Ovary (tissue), 9 donors: Measurements from ENCODE around the gene TBC1D5. TPM values are rescaled to one million over a fixed set of nuclear protein-coding genes. Genes with fewer than 3 reads are reported as not detected.
"Not testable (repeated sequence)": the region's sequence is repeated elsewhere in the genome, so short reads cannot be mapped to it uniquely, and the experiment has no call there.

Source experiments
- DNase-seq, 5 donors: peaks; one replicate each; pipeline ENCODE4 v3.0.0-alpha.2; 2019 to 2020
- H3K27ac ChIP-seq, 2 donors: fragments of 200-600 bp; one replicate each; pipeline versions ENCODE4 v1.5.1 to v1.8.0; 2019 to 2022
- H3K27me3 ChIP-seq: fragments of 200-600 bp; one replicate; pipeline ENCODE4 v1.8.0; 2022
- H3K36me3 ChIP-seq: fragments of 200-600 bp; sonication (generic); one replicate; pipeline ENCODE4 v1.5.1; 2019
- H3K4me1 ChIP-seq: one replicate; pipeline ENCODE4 v1.8.1; 2013; ENCODE audit warnings: mild to moderate bottlenecking, moderate library complexity; ENCODE audit not compliant: insufficient read depth
- H3K4me3 ChIP-seq: fragments of 200-600 bp; sonication (generic); one replicate; pipeline ENCODE4 v1.5.1; 2017
- H3K9me3 ChIP-seq, 2 donors: fragments of 200-600 bp in 1 of 2; sonication (generic) in 1 of 2; one replicate each; pipeline versions ENCODE4 v1.5.1 to v1.8.1; 2013 to 2019; ENCODE audit warnings: mild to moderate bottlenecking in 1 of 2, moderate library complexity in 1 of 2
- CTCF ChIP-seq, 3 donors: fragments of 450-650 bp in 2 of 3; fragments of 200-600 bp in 1 of 3; IDR thresholded peaks; one replicate each; pipeline versions ENCODE4 v1.5.1 to v1.8.0; 2016 to 2022; ENCODE audit warnings: antibody characterized with exemption in 3 of 3, mild to moderate bottlenecking in 1 of 3
- EP300 ChIP-seq: sonication (generic); formaldehyde crosslinking; IDR thresholded peaks from one replicate; pipeline ENCODE4 v1.6.1; 2017; ENCODE audit warnings: antibody characterized with exemption
- POLR2A ChIP-seq: fragments of 450-650 bp; IDR thresholded peaks from one replicate; pipeline ENCODE4 v1.6.1; 2017; ENCODE audit warnings: antibody characterized with exemption, mild to moderate bottlenecking, moderate library complexity
- WGBS, 3 donors: extraction: QIAGEN DNeasy Blood & Tissue Kit in 1 of 3; methylation state at CpG; one replicate each; pipeline versions ENCODE4 v1.1.5 to v1.1.7; 2013 to 2017; 5-methylcytosine and 5-hydroxymethylcytosine counted together
- intact Hi-C, 4 donors: fragments of 100-400 bp; cut with DNase I; formaldehyde crosslinking; loops; one replicate each; pipeline versions ENCODE4 v1.11.0 to v1.15.1; 2022 to 2023
- polyA plus RNA-seq, 2 donors: library from polyadenylated mRNA; stranded (reverse); fragments of 200-250 nt in 1 of 2; fragments of 350-450 nt in 1 of 2; fragmentation: Illumina TruSeq in 1 of 2; extraction: RNeasy Lipid Tissue Mini Kit (QIAGEN cat#74804) in 1 of 2; gene quantifications; one replicate each; pipeline ENCODE4 v1.2.3, GENCODE V29; 2013 to 2014
- total RNA-seq, 7 donors: library from RNA; depleted of rRNA in 2 of 7; stranded (reverse); fragments of >200 nt in 2 of 7; fragmentation: NEBNext Ultra II Directional in 3 of 7; extraction: Animal tissue kit (Norgen Biotek cat#: 25700) in 3 of 7; gene quantifications; one replicate each; pipeline versions ENCODE4 v1.1.0 to v1.2.4, GENCODE V29; 2016 to 2023
- donor health status: DM: no; HTN: no; CAD: no; lungs with moderate emphysema.
- donor health status: DM: no; HTN: no; CAD: no.
- donor health status: Bipolar disorder and iron deficiency.
- donor health status: DM: yes; HTN: yes; CAD: no.
- donor health status: DM: no; HTN: no; CAD: no.
- donor health status: DM: yes; HTN: yes; CAD: no.

The TBC1D5 gene
- total and polyA plus RNA-seq, 9 donors, result 20.7 to 73.5 (median 61.0) TPM

DNA sequence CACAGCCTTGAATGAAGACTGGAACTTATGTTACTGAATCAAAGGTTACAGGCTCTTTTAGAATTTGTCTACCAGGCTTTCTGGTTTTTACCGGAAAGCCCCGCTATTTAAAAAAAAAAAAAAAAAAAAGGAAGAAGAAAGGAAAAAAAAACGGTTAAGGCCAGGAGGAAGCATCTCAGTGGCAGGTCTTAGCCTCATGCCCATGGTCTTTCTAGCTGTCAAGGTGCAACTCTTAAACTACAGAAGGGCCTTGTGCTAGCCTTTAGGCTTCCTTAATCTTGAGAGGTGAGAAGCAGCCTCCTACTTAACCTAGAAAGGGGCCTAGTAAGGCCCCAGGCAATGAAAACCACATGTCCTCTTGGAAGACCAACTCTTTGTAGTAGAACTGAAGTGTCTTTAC, 77.5 kb downstream of the TBC1D5 start:
- Histone ChIP-seq H3K27ac (no peak overlapping the region), H3K27me3 (no peaks in the 10 kb centered on the region), H3K9me3 (no peaks in the 10 kb centered on the region), H3K4me1 (no peaks in the 10 kb centered on the region), H3K36me3 (no peaks in the 10 kb centered on the region), H3K4me3 (no peak overlapping the region)
- no peak for DNase-seq
- WGBS, 3 donors, result 86 to 91% (median 91%) methylated on average over 3 of the region's 3 CpGs
- intact Hi-C loops, result no loop called here
- no peak for TF ChIP-seq EP300

- peaks cover 2% of the 10 kb centered on the region for H3K27me3 ChIP-seq
- DNase-seq, result no peak
- H3K4me1 ChIP-seq, result no peaks in the 10 kb centered on the region
- H3K9me3 ChIP-seq, result no peaks in the 10 kb centered on the region
- 56 to 69% (median 64%) methylated on average over 1 of the region's 1 CpG for WGBS, 3 donors
- no peaks in the 10 kb centered on the region for H3K36me3 ChIP-seq
- intact Hi-C loops, result no loop called here
- H3K4me3 ChIP-seq, result no peak overlapping the region
- TF ChIP-seq POLR2A (no peak), CTCF (IDR thresholded peaks at IDR 0.05) (no peak), EP300 (no peak)
- no peak overlapping the region for H3K27ac ChIP-seq
Measured at GRCh38 chr3:17656264-17656663, 86.2 kb downstream of the TBC1D5 start.

- no peak overlapping the region for H3K27ac ChIP-seq
- H3K4me3 ChIP-seq, result no peak overlapping the region
- WGBS, 3 donors, result 50 to 72% (median 50%) methylated on average over 2 of the region's 2 CpGs
- H3K9me3 ChIP-seq, result no peaks in the 10 kb centered on the region
- peaks cover 2% of the 10 kb centered on the region for H3K27me3 ChIP-seq
- H3K4me1 ChIP-seq, result no peaks in the 10 kb centered on the region
- no peaks in the 10 kb centered on the region for H3K36me3 ChIP-seq
- intact Hi-C loops, result no loop called here
- no peak for DNase-seq
- TF ChIP-seq CTCF (IDR thresholded peaks at IDR 0.05) (no peak), POLR2A (no peak), EP300 (no peak)
Measured at GRCh38 chr3:17655743-17656142, 86.7 kb downstream of the TBC1D5 start.

DNA sequence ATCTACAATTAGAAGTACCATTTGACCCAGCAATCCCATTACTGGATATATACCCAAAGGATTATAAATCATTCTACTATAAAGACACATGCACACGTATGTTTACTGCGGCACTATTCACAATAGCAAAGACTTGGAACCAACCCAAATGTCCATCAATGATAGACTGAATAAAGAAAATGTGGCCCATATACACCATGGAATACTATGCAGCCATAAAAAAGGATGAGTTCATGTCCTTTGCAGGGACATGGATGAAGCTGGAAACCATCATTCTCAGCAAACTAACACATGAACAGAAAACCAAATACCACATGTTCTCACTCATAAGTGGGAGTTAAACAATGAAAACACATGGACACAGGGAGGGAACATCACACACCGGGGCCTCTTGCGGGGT, 92.7 kb downstream of the TBC1D5 start:
- H3K27me3 ChIP-seq, DNase-seq, H3K9me3 ChIP-seq, H3K36me3 ChIP-seq, H3K4me1 ChIP-seq, H3K27ac ChIP-seq, H3K4me3 ChIP-seq, intact Hi-C loops: not testable (repeated sequence)
- 94 to 97% (median 96%) methylated on average over 4 of the region's 4 CpGs for WGBS, 3 donors

GRCh38 chr3:17648630-17649355, 93.6 kb downstream of the TBC1D5 start:
- DNase-seq, H3K9me3 ChIP-seq, H3K27me3 ChIP-seq, H3K36me3 ChIP-seq, intact Hi-C loops, H3K4me1 ChIP-seq, H3K4me3 ChIP-seq, H3K27ac ChIP-seq: not testable (repeated sequence)
- 96 to 97% (median 97%) methylated on average over 8 of the region's 8 CpGs for WGBS, 3 donors

GRCh38 chr3:17645074-17645698, 97.2 kb downstream of the TBC1D5 start:
- WGBS, 3 donors, result 76 to 78% (median 76%) methylated on average over 4 of the region's 4 CpGs
- H3K27ac ChIP-seq, result no peak overlapping the region
- DNase-seq, result no peak
- no peaks in the 10 kb centered on the region for H3K9me3 ChIP-seq
- no peak overlapping the region for H3K4me3 ChIP-seq
- no peak for TF ChIP-seq POLR2A
- no peak for TF ChIP-seq EP300
- peak in 1 of 3 donors; percentile 10 for TF ChIP-seq CTCF (IDR thresholded peaks at IDR 0.05)
- H3K27me3 ChIP-seq, result no peaks in the 10 kb centered on the region
- peaks cover 1% of the 10 kb centered on the region for H3K4me1 ChIP-seq
- H3K36me3 ChIP-seq, result no peaks in the 10 kb centered on the region
- intact Hi-C loops, result no loop called here
